DND-41 (cell line): ENCODE data around the gene SLC25A43.

Experiments used
- ATAC-seq: fragments of 200-7000 bp; cut with Tn5 transposase; 3 replicates; pipeline ENCODE4 v1.9.1; 2021; ENCODE audit warnings: low read depth; ENCODE audit not compliant: insufficient read depth
- DNase-seq: peaks from one replicate; pipeline ENCODE4 v3.0.0-alpha.2; 2020
- H2AFZ ChIP-seq: 2 replicates; pipeline ENCODE4 v1.6.0; 2012; ENCODE audit warnings: low read depth, low read length
- H3K27ac ChIP-seq: 2 replicates; pipeline ENCODE4 v1.5.1; 2012; ENCODE audit warnings: low read length, inconsistent platforms
- H3K27me3 ChIP-seq: fragments of 200-600 bp; sonication (generic); 2 replicates; pipeline ENCODE4 v1.6.0; 2012; ENCODE audit warnings: low read length, mild to moderate bottlenecking, inconsistent platforms; ENCODE audit not compliant: insufficient read depth, poor library complexity
- H3K36me3 ChIP-seq: 2 replicates; pipeline ENCODE4 v1.5.1; 2012; ENCODE audit warnings: low read length, inconsistent platforms; ENCODE audit not compliant: insufficient read depth
- H3K4me1 ChIP-seq: 2 replicates; pipeline ENCODE4 v1.5.1; 2012; ENCODE audit warnings: mild to moderate bottlenecking, low read length; ENCODE audit not compliant: insufficient read depth
- H3K4me2 ChIP-seq: 2 replicates; pipeline ENCODE4 v1.6.0; 2012; ENCODE audit warnings: mild to moderate bottlenecking, moderate library complexity, low read length, inconsistent platforms; ENCODE audit not compliant: insufficient read depth
- H3K4me3 ChIP-seq, 2 experiments: fragments of 200-600 bp in 1 of 2; shearing (Covaris generic) in 1 of 2; 2 replicates each; pipeline ENCODE4 v1.5.1; 2012 to 2016; ENCODE audit warnings: inconsistent platforms in 2 of 2, low read length in 2 of 2, mild to moderate bottlenecking in 2 of 2, low read depth in 1 of 2, moderate library complexity in 1 of 2
- H3K79me2 ChIP-seq: 2 replicates; pipeline ENCODE4 v1.6.0; 2012; ENCODE audit warnings: low read length, inconsistent platforms; ENCODE audit not compliant: insufficient read depth
- H3K9ac ChIP-seq: 2 replicates; pipeline ENCODE4 v1.6.0; 2012; ENCODE audit warnings: low read depth, mild to moderate bottlenecking, inconsistent platforms, low read length, moderate library complexity
- H3K9me3 ChIP-seq: 2 replicates; pipeline ENCODE4 v1.5.1; 2012; ENCODE audit warnings: low read length, moderate library complexity, mild to moderate bottlenecking, inconsistent platforms; ENCODE audit not compliant: insufficient read depth, severe bottlenecking
- H4K20me1 ChIP-seq: 2 replicates; pipeline ENCODE4 v1.6.0; 2012; ENCODE audit warnings: low read length; ENCODE audit not compliant: insufficient read depth
- EZH2 ChIP-seq: IDR thresholded peaks from 3 replicates; pipeline ENCODE4 v1.6.1; 2012; ENCODE audit warnings: borderline replicate concordance, low read depth, mild to moderate bottlenecking, moderate library complexity, low read length, inconsistent platforms; ENCODE audit not compliant: severe bottlenecking
- TF ChIP-seq, protein P1 (sequence below): IDR thresholded peaks from 2 replicates; pipeline ENCODE4 v1.5.1; 2012; ENCODE audit warnings: borderline replicate concordance, low read length, moderate library complexity, mild to moderate bottlenecking; ENCODE audit not compliant: poor library complexity, severe bottlenecking; ENCODE audit errors: extremely low read depth

The SLC25A43 gene

DNA sequence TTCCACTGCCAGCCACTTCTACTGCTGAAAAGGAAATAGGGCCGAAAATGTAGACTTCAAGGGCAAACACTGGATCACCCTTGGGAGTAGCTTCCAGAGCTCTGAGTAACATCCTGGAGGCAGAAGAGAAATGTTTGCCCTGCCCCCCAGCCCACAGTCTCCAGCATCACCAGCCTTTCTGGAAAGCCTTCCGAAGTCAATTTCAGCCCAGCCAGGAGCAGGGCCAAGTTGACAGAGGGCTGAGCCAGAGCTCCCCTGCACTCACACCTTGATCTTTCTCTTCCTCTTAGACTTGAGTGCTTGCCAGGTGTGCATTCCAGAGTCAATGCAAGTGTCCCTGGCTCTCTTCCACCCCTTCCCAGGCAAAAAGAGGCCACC is 104.3 kb downstream of the SLC25A43 start:
- H2AFZ ChIP-seq: no peak overlapping the region
- H3K36me3 ChIP-seq: no peaks in the 10 kb centered on the region
- TF ChIP-seq, protein P1, sequence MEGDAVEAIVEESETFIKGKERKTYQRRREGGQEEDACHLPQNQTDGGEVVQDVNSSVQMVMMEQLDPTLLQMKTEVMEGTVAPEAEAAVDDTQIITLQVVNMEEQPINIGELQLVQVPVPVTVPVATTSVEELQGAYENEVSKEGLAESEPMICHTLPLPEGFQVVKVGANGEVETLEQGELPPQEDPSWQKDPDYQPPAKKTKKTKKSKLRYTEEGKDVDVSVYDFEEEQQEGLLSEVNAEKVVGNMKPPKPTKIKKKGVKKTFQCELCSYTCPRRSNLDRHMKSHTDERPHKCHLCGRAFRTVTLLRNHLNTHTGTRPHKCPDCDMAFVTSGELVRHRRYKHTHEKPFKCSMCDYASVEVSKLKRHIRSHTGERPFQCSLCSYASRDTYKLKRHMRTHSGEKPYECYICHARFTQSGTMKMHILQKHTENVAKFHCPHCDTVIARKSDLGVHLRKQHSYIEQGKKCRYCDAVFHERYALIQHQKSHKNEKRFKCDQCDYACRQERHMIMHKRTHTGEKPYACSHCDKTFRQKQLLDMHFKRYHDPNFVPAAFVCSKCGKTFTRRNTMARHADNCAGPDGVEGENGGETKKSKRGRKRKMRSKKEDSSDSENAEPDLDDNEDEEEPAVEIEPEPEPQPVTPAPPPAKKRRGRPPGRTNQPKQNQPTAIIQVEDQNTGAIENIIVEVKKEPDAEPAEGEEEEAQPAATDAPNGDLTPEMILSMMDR: no peak
- TF ChIP-seq EZH2: no peak
- no peak overlapping the region for H3K4me3 ChIP-seq
- no peaks in the 10 kb centered on the region for H3K4me1 ChIP-seq
- H4K20me1 ChIP-seq: no peaks in the 10 kb centered on the region
- no peak overlapping the region for H3K4me2 ChIP-seq
- H3K9me3 ChIP-seq: no peaks in the 10 kb centered on the region
- no peaks in the 10 kb centered on the region for H3K27me3 ChIP-seq
- H3K27ac ChIP-seq: no peak overlapping the region
- H3K9ac ChIP-seq: no peak overlapping the region
- DNase-seq (no peak), ATAC-seq (no peak)
- no peaks in the 10 kb centered on the region for H3K79me2 ChIP-seq
